Epithelial cell of proximal tubule (primary cell): ENCODE data around the gene POU1F1. TPM values are rescaled to one million over a fixed set of nuclear protein-coding genes. Genes with fewer than 3 reads are reported as not detected.

Source experiments
- DNase-seq: peaks from one replicate; pipeline ENCODE4 v3.0.0-alpha.2; 2011; ENCODE audit warnings: low read depth
- H3K4me3 ChIP-seq: 2 replicates; pipeline ENCODE4 v1.5.1; 2011; ENCODE audit warnings: low read depth, mild to moderate bottlenecking, low read length
- total RNA-seq: library from RNA; depleted of rRNA; stranded (reverse); fragments of >200 nt; gene quantifications from 2 replicates; pipeline ENCODE4 v1.2.3, GENCODE V29; 2015
- TF ChIP-seq, protein P1 (sequence below): conservative IDR thresholded peaks from 2 replicates; pipeline ENCODE4 v1.5.1; 2012; ENCODE audit warnings: low read depth, mild to moderate bottlenecking, low read length

Gene POU1F1
- total RNA-seq, 1 donor from 2014 or later: not detected

DNA sequence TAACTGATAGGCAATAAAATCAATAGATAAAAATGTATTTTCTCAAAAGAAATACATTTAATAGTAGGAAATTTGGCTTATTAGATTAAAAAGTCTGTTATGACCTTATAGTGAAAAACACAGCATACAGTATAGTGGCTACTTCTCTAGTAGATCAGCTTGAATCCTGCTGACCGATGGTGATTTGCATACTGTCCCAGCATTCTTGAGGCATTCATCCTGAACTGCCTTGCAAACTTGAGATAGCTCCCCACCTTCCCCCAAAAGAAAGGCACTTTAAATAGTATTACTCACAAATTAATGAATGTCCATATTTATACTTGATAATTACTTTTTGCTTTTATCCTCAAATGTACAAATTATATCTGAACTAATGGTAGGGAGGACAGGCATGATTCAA, 42.6 kb downstream of the POU1F1 start:
- no peak overlapping the region for H3K4me3 ChIP-seq
- DNase-seq: no peak
- TF ChIP-seq, protein P1, sequence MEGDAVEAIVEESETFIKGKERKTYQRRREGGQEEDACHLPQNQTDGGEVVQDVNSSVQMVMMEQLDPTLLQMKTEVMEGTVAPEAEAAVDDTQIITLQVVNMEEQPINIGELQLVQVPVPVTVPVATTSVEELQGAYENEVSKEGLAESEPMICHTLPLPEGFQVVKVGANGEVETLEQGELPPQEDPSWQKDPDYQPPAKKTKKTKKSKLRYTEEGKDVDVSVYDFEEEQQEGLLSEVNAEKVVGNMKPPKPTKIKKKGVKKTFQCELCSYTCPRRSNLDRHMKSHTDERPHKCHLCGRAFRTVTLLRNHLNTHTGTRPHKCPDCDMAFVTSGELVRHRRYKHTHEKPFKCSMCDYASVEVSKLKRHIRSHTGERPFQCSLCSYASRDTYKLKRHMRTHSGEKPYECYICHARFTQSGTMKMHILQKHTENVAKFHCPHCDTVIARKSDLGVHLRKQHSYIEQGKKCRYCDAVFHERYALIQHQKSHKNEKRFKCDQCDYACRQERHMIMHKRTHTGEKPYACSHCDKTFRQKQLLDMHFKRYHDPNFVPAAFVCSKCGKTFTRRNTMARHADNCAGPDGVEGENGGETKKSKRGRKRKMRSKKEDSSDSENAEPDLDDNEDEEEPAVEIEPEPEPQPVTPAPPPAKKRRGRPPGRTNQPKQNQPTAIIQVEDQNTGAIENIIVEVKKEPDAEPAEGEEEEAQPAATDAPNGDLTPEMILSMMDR: no peak

GRCh38 chr3:87229113-87229512, 47.3 kb downstream of the POU1F1 start:
- H3K4me3 ChIP-seq: no peak overlapping the region
- no peak for DNase-seq
- TF ChIP-seq, protein P1: no peak

DNA sequence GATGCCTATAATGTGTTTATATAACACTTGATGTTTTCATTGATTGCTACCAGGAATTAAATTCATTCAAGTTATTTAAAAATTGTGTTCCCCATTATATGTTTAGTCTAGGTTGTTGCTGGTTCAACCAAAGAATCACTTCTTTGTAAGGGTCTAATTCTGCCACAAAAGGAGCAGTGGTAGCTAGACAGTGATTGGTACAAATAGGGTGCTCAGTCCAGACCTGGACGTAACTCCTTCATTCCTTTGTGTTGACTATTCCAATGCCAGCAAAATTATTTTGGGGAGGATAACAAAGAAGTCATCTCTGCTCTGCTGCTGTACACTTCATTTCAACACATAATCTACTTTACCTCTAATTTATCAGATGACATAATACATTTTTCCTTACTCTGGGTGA, 48.1 kb downstream of the POU1F1 start:
- peak overlapping the region; percentile 82 for H3K4me3 ChIP-seq
- TF ChIP-seq, protein P1: no peak
- no peak for DNase-seq

DNA sequence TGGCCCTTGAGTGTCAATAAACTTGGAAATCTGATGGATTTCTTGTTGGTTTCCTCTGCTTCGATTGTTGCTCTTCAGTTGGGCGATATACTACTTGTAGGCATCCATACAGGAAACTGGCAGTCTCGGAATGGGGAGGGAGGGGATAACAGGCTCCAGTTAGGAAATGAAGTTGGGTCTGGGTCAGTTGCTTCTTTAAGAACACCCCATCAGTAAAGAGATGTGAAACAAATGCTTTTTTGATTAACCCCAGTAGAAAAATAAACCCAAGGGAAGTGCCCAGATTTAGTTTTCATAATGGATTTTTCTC, 48.6 kb downstream of the POU1F1 start:
- no peak for DNase-seq
- peak overlapping the region; percentile 82 for H3K4me3 ChIP-seq
- TF ChIP-seq, protein P1: no peak

DNA sequence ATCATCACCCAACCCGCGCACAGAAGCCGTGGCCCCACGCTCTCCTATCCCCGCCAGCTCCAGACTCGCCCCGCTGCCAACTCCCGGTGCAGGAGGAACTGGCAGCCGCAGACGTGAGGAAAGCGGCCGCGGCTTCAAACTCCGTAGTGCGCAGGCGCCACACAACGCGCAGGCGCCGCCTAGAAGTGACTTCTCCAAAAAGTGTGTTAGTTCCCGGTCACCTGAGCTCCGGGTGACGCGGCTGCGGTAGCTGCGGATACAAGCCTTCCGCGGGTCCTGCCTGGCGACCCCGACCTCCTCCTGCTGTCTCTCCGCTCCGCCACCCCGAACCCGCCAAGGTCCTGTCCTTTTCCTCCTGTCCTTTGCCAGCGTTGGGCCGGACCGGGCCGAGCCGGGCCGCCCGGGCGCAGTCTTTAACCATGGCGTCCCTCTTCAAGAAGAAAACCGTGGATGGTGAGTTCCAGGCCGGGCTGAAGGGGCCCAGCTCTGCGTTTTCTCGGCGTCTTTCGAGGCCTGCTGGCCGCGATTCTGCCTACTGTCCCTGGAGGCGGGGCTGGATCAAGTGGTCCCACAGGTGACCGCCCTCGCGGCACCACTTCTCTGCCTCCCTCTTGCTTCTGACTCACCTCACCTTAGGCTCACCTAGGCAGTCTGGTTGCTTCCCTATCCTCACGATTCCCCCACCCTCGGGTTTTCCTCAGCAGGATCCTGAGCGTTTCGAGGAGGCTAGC, 49.1 kb downstream of the POU1F1 start, which contains the start of gene CHMP2B:
Gene CHMP2B, plus strand, starts transcription at position 206 of the 731 bp plus-strand sequence. Its CDS starts 214 bp downstream, at position 420.
- TF ChIP-seq, protein P1: no peak
- peak within 1 kb of the TSS; percentile 82 for H3K4me3 ChIP-seq
- DNase-seq: no peak

- TF ChIP-seq, protein P1: no peak
- no peak overlapping the region for H3K4me3 ChIP-seq
These were observed 50.7 kb downstream of the POU1F1 start for GRCh38 chr3:87225659-87226058.

DNA sequence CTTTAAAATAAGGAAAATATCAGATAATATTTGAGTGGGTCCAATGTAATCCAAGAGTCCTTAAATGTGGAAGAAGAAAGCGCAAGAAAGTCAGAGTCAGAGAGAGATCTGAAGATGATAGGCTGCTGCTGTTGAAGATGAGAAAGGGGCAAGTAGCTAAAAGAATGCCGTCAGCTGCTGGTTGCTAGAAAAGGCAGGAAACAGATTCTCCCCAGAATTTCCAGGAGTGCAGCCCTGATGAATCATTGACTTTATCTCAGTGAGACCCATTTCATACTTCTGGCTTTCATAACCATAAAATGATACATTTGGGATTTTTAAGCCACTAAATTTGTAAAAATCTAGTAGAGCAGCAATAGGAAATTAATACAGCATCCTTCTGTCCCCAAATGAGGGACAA, 56.8 kb downstream of the POU1F1 start:
- H3K4me3 ChIP-seq: no peak overlapping the region
- TF ChIP-seq, protein P1: no peak
- no peak for DNase-seq

More at GRCh38 chr3:87225659-87226058, 50.7 kb downstream of the POU1F1 start:
- DNase-seq: no peak
